GM10847 (cell line): ENCODE results near the gene TMEM178B.

Source experiments
- POLR2A ChIP-seq: IDR thresholded peaks from 2 replicates; pipeline ENCODE4 v1.6.1; 2011; ENCODE audit not compliant: insufficient read length; ENCODE audit errors: extremely low read depth

TMEM178B gene

DNA sequence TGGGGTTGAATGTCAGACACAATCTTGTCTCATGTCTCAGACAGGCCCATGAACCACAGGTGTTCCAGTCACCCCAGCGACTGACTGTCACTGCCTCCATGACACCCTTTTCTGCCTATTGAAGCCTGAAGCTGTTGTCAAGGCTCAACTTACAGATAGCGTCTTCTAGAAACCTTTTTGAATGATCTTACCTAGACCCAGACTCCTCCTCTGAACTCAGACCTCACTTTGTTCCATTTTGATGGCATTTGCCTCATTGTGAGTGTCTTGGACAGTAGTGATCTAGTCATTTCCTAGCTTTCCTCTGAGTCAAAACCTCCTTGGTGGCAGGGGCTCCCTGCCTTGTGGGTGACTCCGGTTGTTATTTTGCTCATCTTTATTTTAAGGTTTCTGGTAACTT lies 379.0 kb downstream of the TMEM178B start:
- TF ChIP-seq POLR2A = no peak

GRCh38 chr7:141454338-141454737 lies 380.5 kb downstream of the TMEM178B start:
- TF ChIP-seq POLR2A = no peak

DNA sequence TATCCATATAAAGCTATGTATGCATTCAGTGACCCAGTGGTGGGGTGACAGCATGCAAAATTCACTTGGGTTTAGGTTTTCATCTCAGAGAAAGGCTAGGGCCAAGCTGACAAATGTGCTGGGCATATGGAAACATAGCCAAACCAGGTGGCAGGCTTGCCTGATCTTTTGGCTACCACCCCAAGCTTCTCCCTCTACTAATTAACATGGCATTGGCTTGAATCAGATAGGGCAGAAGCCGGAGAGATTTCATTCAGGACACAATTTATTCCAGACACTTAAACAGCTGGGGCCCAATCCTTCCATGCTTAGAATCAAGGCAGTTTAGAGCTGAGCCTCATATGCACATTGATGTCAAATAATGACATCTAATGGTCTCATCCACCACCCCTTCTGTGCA lies 381.9 kb downstream of the TMEM178B start:
- no peak for TF ChIP-seq POLR2A

DNA sequence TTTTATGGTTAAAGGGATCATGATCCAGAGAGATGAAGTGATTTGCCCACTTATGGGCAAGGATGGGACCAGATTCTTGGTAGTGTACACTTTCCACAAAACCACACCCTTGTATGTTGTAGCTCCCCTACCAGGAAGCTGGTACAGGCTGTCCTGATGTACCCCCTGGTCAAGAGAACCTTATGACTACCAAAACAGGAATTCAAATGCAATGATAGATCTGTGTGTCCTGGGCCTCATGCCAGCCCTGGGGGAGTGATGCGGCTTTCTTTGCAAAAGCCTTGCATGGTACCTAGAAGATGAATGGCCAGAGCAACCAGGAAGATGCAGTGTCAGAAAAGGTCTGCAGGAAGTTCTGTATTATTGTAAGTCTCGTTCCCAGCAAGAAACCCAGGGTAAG lies 382.4 kb downstream of the TMEM178B start:
- TF ChIP-seq POLR2A = no peak

- TF ChIP-seq POLR2A = no peak
These were observed 382.8 kb downstream of the TMEM178B start for GRCh38 chr7:141456711-141457110.

DNA sequence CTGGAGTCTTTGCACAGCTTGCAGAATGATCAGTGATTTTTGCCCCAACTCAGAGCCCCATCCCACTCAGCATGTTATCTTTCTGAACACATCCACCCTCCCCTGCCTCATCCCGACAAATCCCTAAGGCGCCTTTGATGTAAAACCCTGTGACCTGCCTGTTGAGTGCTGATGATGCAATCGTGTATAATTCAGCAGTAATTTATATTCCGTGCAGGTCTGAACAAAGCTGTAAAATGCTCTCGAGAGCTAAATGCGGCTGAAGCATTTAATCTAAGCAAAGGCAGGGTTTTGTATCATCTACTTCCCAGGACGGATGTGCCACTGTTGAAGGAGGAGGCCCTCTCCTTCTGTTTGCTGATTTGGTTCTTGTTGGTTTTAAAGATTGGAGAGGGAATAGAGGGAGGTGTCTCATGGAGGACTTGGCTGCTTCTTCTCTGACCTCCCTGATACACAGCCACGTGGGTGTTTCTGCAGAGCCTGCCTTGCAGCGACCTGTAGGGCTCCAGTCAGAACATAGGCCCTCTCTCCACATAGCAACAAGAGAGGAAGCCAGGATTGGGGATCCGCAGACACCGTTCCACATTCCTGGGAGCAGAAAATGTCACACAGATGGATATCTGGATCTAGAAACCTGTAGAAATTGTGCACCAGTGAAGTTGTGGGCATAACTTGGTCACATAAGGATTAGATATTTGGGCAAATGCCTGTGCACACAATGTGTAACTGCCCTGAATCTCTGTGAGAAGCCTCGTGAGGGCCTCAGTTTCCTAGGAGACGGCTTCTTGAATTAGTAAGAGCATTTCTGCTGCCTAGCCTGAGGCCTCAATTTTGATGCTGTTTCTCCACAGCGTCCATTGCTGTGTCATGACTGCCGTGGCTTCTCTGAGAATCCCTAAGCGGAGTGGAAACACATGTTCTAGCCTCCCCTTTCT lies 387.2 kb downstream of the TMEM178B start:
- no peak for TF ChIP-seq POLR2A

DNA sequence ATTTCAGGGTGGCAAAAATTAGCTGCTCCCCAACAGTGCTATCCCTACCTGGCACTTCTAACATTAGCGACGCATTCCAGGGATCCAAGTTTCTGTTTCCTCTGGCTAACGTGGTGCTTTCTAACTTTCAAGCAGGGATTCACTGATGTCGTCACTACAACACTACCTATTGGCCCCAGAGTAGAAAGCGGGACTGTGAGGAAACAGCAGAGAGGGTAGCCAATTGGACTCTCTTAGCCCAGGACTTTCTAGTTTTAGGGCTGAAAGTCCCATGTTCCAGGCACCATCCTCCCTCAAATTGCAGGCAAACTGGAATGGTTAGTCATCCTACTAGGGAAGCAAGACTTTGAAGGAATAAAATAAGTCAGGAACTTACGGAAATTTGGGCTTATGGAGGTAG lies 388.1 kb downstream of the TMEM178B start:
- no peak for TF ChIP-seq POLR2A

- TF ChIP-seq POLR2A = no peak
These were observed 389.1 kb downstream of the TMEM178B start for GRCh38 chr7:141462958-141463357.

GRCh38 chr7:141463986-141464385 lies 390.1 kb downstream of the TMEM178B start:
- no peak for TF ChIP-seq POLR2A

- TF ChIP-seq POLR2A = no peak
These were observed 390.7 kb downstream of the TMEM178B start for GRCh38 chr7:141464551-141464950.

DNA sequence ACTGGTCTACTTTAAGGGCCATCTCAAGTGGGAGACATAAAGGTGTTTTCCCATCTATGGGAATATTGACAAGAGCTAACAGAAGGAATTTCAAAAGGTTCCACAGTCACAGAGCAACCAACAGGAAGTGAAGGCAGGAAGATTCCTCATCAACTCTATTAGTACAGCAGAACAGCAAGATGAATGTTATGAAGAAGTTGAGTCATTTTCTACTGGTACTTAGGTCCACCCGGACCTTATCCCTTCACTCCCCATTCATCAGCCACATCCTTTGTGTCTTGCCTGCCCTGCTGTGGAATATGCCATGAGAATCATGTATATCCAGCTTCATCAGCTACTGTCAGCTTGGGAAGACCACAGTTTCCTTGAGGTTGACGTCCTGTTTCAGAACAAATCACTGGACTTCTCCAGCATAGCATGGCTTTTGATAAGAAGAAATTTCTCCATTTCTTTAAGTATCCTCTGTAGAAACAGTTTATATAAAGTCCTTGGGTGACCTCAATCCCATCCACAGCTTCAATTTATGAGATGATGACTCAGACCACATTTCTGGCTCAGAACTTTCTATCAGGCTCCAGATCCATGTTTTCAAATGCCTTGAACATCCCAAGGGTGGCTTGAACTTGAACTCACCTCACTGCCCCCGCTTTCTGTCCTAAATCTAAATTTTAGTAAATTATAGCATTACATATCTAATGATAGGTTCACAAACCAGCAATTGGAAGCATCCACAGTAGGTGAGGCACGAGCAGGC lies 392.5 kb downstream of the TMEM178B start:
- no peak for TF ChIP-seq POLR2A

GRCh38 chr7:141468341-141468740 lies 394.5 kb downstream of the TMEM178B start:
- no peak for TF ChIP-seq POLR2A

DNA sequence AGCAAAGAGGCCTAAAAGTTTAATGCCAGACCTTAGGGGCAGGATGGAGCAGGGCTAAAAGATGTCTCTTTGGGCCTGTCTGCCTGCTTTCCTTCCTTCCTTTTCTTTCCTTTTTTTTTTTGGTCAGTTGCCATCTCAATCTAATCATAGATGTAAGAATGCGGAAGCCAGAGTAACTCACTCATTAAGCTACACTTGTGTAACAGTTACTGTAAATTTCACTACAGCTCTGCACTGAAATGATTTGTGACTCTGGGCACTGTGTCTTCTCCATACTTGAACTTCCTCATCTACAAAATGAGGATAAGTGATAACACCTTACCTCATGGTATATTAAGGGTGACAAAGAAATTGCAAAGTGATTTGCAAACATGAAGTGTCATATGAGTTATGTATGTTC lies 401.8 kb downstream of the TMEM178B start:
- TF ChIP-seq POLR2A = no peak

GRCh38 chr7:141477865-141478264 lies 404.0 kb downstream of the TMEM178B start:
- TF ChIP-seq POLR2A = no peak

DNA sequence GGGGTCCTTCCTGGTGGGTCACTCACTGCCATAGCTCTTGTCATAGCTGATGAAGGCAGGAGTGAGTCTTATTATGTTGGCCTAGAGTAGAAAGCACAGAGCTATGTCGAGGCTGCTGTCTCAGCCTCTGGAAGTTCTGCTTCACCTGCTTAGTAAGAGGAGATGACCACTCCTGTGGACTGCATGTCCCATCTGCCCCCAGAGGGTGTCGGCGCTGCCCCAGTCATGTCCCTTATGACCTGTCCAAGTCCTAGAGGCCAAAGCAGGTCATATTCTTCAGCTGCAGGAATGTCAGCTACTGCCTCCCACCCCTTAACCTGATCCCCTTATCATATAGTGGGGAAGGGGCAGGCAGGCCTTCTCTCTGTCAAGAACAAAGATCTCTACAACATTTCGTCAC lies 405.0 kb downstream of the TMEM178B start:
- TF ChIP-seq POLR2A = no peak

- no peak for TF ChIP-seq POLR2A
These were observed 407.1 kb downstream of the TMEM178B start for GRCh38 chr7:141480953-141481352.
